SU-DHL-6 (cell line): ENCODE data around the gene FAM24B.

Experiments used
- H2AFZ ChIP-seq: fragments of 200-600 bp; sonication (generic); 2 replicates; pipeline ENCODE4 v1.6.1; 2014; ENCODE audit warnings: low read depth, mild to moderate bottlenecking, moderate library complexity, mixed read lengths, antibody characterized with exemption, low read length; ENCODE audit not compliant: severe bottlenecking
- H3F3A ChIP-seq: fragments of 200-600 bp; shearing (Covaris generic); 2 replicates; pipeline ENCODE4 v1.6.0; 2016; ENCODE audit warnings: antibody characterized with exemption, mild to moderate bottlenecking; ENCODE audit not compliant: insufficient read depth
- H3K27ac ChIP-seq: fragments of 200-600 bp; sonication (generic); 2 replicates; pipeline ENCODE4 v1.5.1; 2016; ENCODE audit warnings: low read depth, mild to moderate bottlenecking, low read length, moderate library complexity, mixed read lengths
- H3K27me3 ChIP-seq: fragments of 200-600 bp; sonication (generic), shearing (Covaris generic); 2 replicates; pipeline ENCODE4 v1.6.0; 2014; ENCODE audit warnings: mild to moderate bottlenecking, low read length
- H3K36me3 ChIP-seq: fragments of 200-600 bp; sonication (generic); 2 replicates; pipeline ENCODE4 v1.6.1; 2014; ENCODE audit warnings: mild to moderate bottlenecking, low read length, mixed read lengths
- H3K4me2 ChIP-seq: fragments of 300-600, 200-600 bp; shearing (Covaris generic), sonication (generic); 2 replicates; pipeline ENCODE4 v1.6.0; 2014; ENCODE audit warnings: low read length, low read depth, mild to moderate bottlenecking; ENCODE audit not compliant: poor library complexity, severe bottlenecking
- H3K4me3 ChIP-seq: fragments of 200-600 bp; sonication (generic); 2 replicates; pipeline ENCODE4 v1.5.1; 2014; ENCODE audit warnings: antibody characterized with exemption, low read length, mild to moderate bottlenecking, mixed read lengths; ENCODE audit not compliant: insufficient read depth, poor library complexity, severe bottlenecking
- H3K79me2 ChIP-seq: fragments of 200-600 bp; sonication (generic); 2 replicates; pipeline ENCODE4 v1.6.1; 2014; ENCODE audit warnings: mild to moderate bottlenecking, low read length, moderate library complexity; ENCODE audit not compliant: insufficient read depth
- H3K9ac ChIP-seq: fragments of 200-600 bp; sonication (generic); 2 replicates; pipeline ENCODE4 v1.7.0; 2014; ENCODE audit warnings: mild to moderate bottlenecking, low read length
- H3K9me2 ChIP-seq: fragments of 200-600 bp; sonication (generic); replicated peaks from 2 replicates; pipeline ENCODE4 v1.6.1; 2014; ENCODE audit warnings: low read length; ENCODE audit not compliant: insufficient read depth
- H3K9me3 ChIP-seq: fragments of 200-600 bp; sonication (generic); 2 replicates; pipeline ENCODE4 v1.6.1; 2014; ENCODE audit warnings: low read length, mixed read lengths; ENCODE audit not compliant: insufficient read depth
- H4K20me1 ChIP-seq: fragments of 200-600 bp; sonication (generic); 2 replicates; pipeline ENCODE4 v1.6.1; 2014; ENCODE audit warnings: low read depth, mild to moderate bottlenecking, antibody characterized with exemption, low read length, moderate library complexity, mixed read lengths
- CTCF ChIP-seq: fragments of 200-600 bp; sonication (generic); IDR thresholded peaks from one replicate; pipeline ENCODE4 v1.5.1; 2017; ENCODE audit warnings: antibody characterized with exemption, mild to moderate bottlenecking, low read length, moderate library complexity; ENCODE audit not compliant: insufficient read depth, poor library complexity, severe bottlenecking
- EZH2phosphoT487 ChIP-seq: fragments of 200-600 bp; sonication (generic), shearing (Covaris generic); conservative IDR thresholded peaks from 2 replicates; pipeline ENCODE4 v1.6.1; 2018; ENCODE audit warnings: mild to moderate bottlenecking, antibody characterized with exemption, low read length, moderate library complexity, mixed read lengths

The FAM24B gene

GRCh38 chr10:122879339-122880273 lies at the start of gene FAM24B:
FAM24B (minus strand) TSS chr10:122879581; CDS start chr10:122850515, 29,066 bp downstream.
- Histone ChIP-seq H2AFZ (peak within 1 kb of the TSS; percentile 88), H3F3A (no peaks in the 10 kb centered on the region; the same call in 1 of the 2 replicates), H3K4me2 (peak within 1 kb of the TSS; percentile 78), H3K79me2 (peaks cover 52% of the 10 kb centered on the region), H3K9ac (peak within 1 kb of the TSS; percentile 90), H3K9me2 (no peaks in the 10 kb centered on the region), H3K27me3 (no peaks in the 10 kb centered on the region), H3K36me3 (peaks cover 26% of the 10 kb centered on the region), H3K27ac (peak within 1 kb of the TSS; percentile 69), H3K4me3 (peak within 1 kb of the TSS; percentile 92), H4K20me1 (no peaks in the 10 kb centered on the region), H3K9me3 (no peaks in the 10 kb centered on the region)
- TF ChIP-seq CTCF (no peak), EZH2phosphoT487 (no peak)

DNA sequence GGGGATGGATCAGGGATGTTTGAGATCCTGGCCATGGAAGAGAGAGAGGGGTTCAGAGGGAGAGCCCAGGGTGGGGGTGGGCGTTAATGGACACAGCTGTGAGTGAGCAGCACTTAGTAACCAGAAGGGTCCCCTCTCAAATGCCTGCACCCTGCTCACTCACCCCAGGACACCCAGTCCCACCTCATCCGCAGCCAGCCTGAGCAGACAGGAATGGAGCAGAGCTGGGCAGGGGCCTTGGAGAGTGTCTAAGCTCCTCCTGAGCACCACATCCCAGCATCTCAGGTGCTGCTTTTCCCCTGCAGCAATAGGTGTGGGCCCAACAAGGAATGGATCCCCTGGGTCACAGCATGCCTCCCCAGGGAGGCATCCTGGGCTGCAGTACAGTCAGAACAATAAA lies 36.3 kb upstream of the FAM24B start:
- no peak overlapping the region for H3K27ac ChIP-seq
- H3K9me2 ChIP-seq, result no peaks in the 10 kb centered on the region
- no peaks in the 10 kb centered on the region for H3F3A ChIP-seq
- H3K9me3 ChIP-seq, result no peaks in the 10 kb centered on the region
- H3K4me3 ChIP-seq, result no peak overlapping the region
- no peaks in the 10 kb centered on the region for H3K36me3 ChIP-seq
- TF ChIP-seq EZH2phosphoT487 (no peak), CTCF (no peak)
- H3K79me2 ChIP-seq, result no peaks in the 10 kb centered on the region
- no peaks in the 10 kb centered on the region for H4K20me1 ChIP-seq
- H2AFZ ChIP-seq, result no peak overlapping the region
- no peak overlapping the region for H3K4me2 ChIP-seq
- H3K27me3 ChIP-seq, result no peaks in the 10 kb centered on the region
- no peak overlapping the region for H3K9ac ChIP-seq

DNA sequence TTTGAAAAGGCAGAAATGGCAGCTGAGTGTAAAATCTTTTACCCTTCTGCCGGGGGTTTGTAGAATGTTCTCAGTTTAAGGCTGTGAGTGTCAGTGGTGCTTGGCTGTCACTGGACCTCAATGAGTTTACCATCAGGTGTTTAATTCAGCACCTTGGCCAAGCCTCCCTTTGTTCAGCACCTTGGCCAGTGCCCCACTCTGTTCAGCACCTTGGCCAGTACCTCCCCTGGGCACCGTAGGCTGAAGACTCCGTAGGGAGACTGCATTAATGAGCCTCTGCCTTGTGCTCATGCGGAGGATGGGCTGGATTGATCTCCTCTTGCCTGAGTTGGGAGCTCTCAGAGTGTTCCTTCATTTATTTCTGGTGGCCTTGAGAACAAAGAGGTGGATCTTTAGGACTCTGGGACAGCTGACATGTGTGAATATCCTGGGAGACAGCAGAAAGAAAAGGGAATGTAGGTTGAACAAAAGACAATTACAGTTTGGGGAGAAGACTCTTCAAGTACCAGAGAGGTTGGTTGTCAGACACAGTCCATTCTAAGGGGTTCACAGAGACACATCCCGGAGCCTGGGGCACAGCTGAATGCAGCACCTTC lies 32.6 kb upstream of the FAM24B start:
- no peak overlapping the region for H3K4me3 ChIP-seq
- no peaks in the 10 kb centered on the region for H3F3A ChIP-seq
- no peaks in the 10 kb centered on the region for H3K79me2 ChIP-seq
- H4K20me1 ChIP-seq, result no peaks in the 10 kb centered on the region
- no peaks in the 10 kb centered on the region for H3K9me3 ChIP-seq
- H3K9me2 ChIP-seq, result no peaks in the 10 kb centered on the region
- no peak overlapping the region for H3K9ac ChIP-seq
- H3K27ac ChIP-seq, result no peak overlapping the region
- no peaks in the 10 kb centered on the region for H3K36me3 ChIP-seq
- TF ChIP-seq CTCF, result no peak
- no peak for TF ChIP-seq EZH2phosphoT487
- H2AFZ ChIP-seq, result no peak overlapping the region
- H3K4me2 ChIP-seq, result no peak overlapping the region
- no peaks in the 10 kb centered on the region for H3K27me3 ChIP-seq
